ENCODE measurements around the gene CDT1.
"Not testable (repeated sequence)": the region's sequence is repeated elsewhere in the genome, so short reads cannot be mapped to it uniquely, and the experiment has no call there.

Gene CDT1

GRCh38 chr16:88787579-88788314 lies 15.8 kb upstream of the CDT1 start:
- TF ChIP-seq CTCF (IDR thresholded peaks at IDR 0.05; ENCODE audit: control extremely low read depth, extremely low read depth, low read depth, missing control alignments): no peak
- no peak for DNase-seq (ENCODE audit: extremely low spot score)
- CTCF ChIA-PET: interaction anchor here (1.0 to 1.9 kb wide), 5 partner anchors 11 to 70 kb away, joined by 3 to 7 read pairs (median 5); no protein-coding TSS in a partner anchor
- POLR2A ChIA-PET: no interaction called here

DNA sequence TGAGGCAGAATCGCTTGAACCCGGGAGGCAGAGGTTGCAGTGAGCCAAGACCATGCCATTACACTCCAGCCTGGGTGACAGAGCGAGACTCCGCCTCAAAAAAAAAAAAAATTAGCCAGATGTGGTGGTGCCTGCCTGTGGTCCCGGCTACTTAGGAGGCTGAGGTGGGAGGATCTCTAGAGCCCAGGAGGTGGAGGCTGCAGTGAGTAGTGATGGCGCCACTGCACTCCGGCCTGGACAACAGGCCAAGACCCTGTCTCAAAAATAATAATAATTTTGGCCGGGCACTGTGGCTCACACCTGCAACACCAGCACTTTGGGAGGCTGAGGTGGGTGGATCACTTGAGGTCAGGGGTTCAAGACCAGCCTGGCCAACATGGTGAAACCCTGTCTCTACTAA lies 14.8 kb upstream of the CDT1 start:
- DNase-seq (ENCODE audit: extremely low spot score); POLR2A ChIA-PET: not testable (repeated sequence)
- CTCF ChIA-PET: interaction anchor here (1.0 to 1.9 kb wide), 2 partner anchors 51 to 69 kb away, joined by 3 to 5 read pairs; no protein-coding TSS in a partner anchor

DNA sequence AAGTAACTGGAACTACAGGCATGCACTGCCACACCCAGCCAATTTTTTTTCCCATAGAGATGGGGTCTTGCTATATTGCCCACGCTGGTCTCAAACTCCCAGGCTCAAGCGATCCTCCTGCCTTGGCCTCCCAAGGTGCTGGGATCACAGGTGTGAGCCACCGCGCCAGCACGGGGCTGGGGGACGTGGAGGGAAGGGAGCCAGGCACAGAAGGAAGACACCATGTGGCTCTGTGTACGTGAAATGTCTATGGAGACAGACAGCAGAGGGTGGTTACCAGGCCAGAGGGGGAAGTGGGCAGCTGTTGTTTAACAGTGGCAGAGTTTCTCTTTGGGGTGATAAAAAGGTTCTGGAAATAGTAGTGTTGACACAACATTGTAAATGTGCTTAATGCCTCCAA lies 14.0 kb upstream of the CDT1 start:
- no peak for DNase-seq (ENCODE audit: extremely low spot score)
- CTCF ChIA-PET: interaction anchor here (1.9 kb wide), 1 partner anchor 52 kb away, joined by 5 read pairs; no protein-coding TSS in a partner anchor
- POLR2A ChIA-PET: no interaction called here
- TF ChIP-seq CTCF (IDR thresholded peaks at IDR 0.05; ENCODE audit: control extremely low read depth, extremely low read depth, low read depth, missing control alignments): no peak

DNA sequence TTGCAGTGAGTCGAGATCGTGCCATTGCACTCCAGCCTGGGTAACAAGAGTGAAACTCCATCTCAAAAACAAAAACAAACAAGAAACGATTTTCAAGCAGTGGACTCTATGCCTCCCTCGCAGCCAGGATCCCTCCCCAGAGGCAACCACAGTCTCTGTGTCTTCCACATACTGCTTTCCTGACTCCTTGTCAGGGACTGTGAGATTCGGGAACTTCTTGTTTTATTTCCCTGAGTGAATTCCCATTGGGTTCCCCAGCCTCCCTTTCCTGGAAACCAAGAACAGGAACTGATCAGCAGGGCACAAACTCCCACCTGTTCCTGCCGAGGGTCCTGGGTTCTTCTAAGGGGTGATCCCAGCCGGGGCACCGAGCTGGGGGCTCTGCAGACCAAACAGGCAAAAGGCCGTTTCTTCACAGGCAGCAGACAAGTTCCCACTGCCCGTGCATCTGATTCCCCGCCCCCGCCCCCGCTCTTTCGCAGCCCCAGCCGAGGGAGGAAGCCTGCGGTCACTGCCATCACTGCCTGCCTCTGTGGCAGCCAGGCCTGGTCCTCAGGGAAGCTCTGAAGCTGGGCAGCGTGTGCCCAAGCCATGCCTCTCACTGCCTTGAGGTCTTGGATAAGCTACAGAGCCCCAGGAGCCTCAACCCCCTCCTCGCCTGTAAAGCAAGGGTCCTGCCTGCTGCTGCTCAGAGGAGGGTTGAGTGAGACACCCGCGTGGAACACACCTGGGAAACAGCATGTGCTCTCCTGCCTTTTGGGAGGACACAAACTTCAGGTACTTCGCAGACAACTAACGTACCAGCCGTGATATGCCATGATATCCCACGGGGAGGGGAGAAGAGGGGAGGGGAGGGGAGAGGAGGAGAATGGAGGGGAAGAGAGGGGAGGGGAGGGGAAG lies 13.0 kb upstream of the CDT1 start:
- TF ChIP-seq CTCF (IDR thresholded peaks at IDR 0.05; ENCODE audit: control extremely low read depth, extremely low read depth, low read depth, missing control alignments): no peak
- ChIA-PET CTCF (no interaction called here), POLR2A (no interaction called here)
- no peak for DNase-seq (ENCODE audit: extremely low spot score)

DNA sequence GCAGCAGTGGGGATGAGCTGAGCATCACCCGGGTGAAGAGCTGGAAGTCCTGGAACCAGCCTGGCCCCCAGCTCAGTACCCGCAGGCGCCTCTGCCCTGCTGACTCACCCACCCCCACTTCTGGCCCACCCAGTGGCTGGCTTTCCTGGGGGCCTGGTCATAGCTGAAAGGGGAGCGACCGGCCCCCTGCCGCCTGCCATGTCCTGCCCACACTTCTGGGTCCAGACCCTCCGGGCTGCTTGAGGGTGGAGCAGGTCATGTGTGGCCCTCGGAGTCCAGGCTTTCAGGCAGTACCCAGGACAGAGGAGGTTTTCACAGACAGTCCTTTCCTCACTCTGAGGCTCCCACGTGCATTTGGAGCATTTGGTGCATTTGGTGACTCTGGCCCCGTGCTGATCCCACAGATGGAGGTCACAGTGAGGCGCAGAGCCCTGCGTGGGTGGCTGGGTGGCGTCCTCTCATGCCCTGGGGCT lies 11.5 kb upstream of the CDT1 start:
- POLR2A ChIA-PET: no interaction called here
- CTCF ChIA-PET: interaction anchor here (0.7 to 1.1 kb wide), 2 partner anchors 12 to 23 kb away, joined by 3 to 4 read pairs; partner anchors contain the start of gene CDT1
- no peak for DNase-seq (ENCODE audit: extremely low spot score)
- no peak for TF ChIP-seq CTCF (IDR thresholded peaks at IDR 0.05; ENCODE audit: control extremely low read depth, extremely low read depth, low read depth, missing control alignments)

DNA sequence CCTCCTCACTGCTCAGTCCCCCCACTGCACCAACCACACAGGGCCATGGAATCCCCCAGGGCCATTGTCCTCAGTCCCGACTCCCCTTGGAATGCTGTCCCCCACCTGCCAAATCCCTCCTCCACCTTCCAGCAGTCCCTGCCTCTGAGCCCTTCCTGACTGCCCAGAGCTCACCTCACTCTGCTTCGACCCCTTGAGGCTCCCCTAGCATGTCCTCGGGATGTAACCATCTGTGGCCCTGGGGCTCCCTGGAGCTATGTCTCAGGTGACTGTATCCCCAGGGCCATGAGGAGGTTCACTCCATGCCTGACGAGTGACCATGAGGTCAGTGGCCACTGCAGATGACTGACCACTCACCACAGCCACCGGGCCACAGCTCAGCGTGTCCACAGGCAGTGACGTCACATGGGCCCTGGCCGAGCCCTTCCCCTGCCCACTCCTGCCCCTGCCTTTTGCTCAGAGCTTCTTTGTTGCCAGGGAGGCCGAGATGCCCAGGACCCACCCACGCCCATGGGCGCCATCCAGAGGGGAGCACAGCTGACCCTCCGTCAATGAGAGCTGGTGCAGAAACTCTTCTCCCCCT lies 10.8 kb upstream of the CDT1 start:
- no peak for TF ChIP-seq CTCF (IDR thresholded peaks at IDR 0.05; ENCODE audit: control extremely low read depth, extremely low read depth, low read depth, missing control alignments)
- ChIA-PET POLR2A (no interaction called here), CTCF (interaction anchor here (0.7 to 1.3 kb wide), 4 partner anchors 11 to 66 kb away, joined by 3 to 5 read pairs (median 4); partner anchors contain the start of gene CDT1)
- no peak for DNase-seq (ENCODE audit: extremely low spot score)

Data from GM10248 (cell line).